GM08714 (cell line): ENCODE measurements around the gene DACH1.

Experiments used
- H3K4me3 ChIP-seq: fragments of 200-500 bp; sonication (Bioruptor generic); 2 replicates; pipeline ENCODE4 v1.5.1; 2014; ENCODE audit warnings: mild to moderate bottlenecking, low read length, inconsistent platforms
- ZNF274 ChIP-seq: IDR thresholded peaks from 2 replicates; pipeline ENCODE4 v1.6.1; 2012; ENCODE audit warnings: mild to moderate bottlenecking, low read depth, low read length

DACH1 gene

GRCh38 chr13:71751073-71751472 lies 115.9 kb downstream of the DACH1 start:
- no peak for TF ChIP-seq ZNF274

GRCh38 chr13:71730267-71730666 lies 136.7 kb downstream of the DACH1 start:
- H3K4me3 ChIP-seq, result no peak overlapping the region
- no peak for TF ChIP-seq ZNF274

More at GRCh38 chr13:71751073-71751472, 115.9 kb downstream of the DACH1 start:
- H3K4me3 ChIP-seq, result no peak overlapping the region

GRCh38 chr13:71729441-71729840 lies 137.6 kb downstream of the DACH1 start:
- TF ChIP-seq ZNF274, result no peak
- no peak overlapping the region for H3K4me3 ChIP-seq

- TF ChIP-seq ZNF274, result no peak
Observed at GRCh38 chr13:71727662-71728061, 139.3 kb downstream of the DACH1 start.

GRCh38 chr13:71727042-71727441 lies 140.0 kb downstream of the DACH1 start:
- TF ChIP-seq ZNF274, result no peak
- no peak overlapping the region for H3K4me3 ChIP-seq

More at GRCh38 chr13:71727662-71728061, 139.3 kb downstream of the DACH1 start:
- no peak overlapping the region for H3K4me3 ChIP-seq

GRCh38 chr13:71722206-71722605 lies 144.8 kb downstream of the DACH1 start:
- TF ChIP-seq ZNF274, result no peak
- no peak overlapping the region for H3K4me3 ChIP-seq

GRCh38 chr13:71721104-71721503 lies 145.9 kb downstream of the DACH1 start:
- H3K4me3 ChIP-seq, result no peak overlapping the region
- no peak for TF ChIP-seq ZNF274

GRCh38 chr13:71718931-71719330 lies 148.1 kb downstream of the DACH1 start:
- no peak overlapping the region for H3K4me3 ChIP-seq
- no peak for TF ChIP-seq ZNF274

GRCh38 chr13:71714802-71715375 lies 152.1 kb downstream of the DACH1 start:
- no peak overlapping the region for H3K4me3 ChIP-seq
- no peak for TF ChIP-seq ZNF274

- no peak for TF ChIP-seq ZNF274
- no peak overlapping the region for H3K4me3 ChIP-seq
Observed at GRCh38 chr13:71712988-71713653, 153.9 kb downstream of the DACH1 start.

- no peak overlapping the region for H3K4me3 ChIP-seq
- no peak for TF ChIP-seq ZNF274
Observed at GRCh38 chr13:71704656-71705055, 162.3 kb downstream of the DACH1 start.

GRCh38 chr13:71703138-71703537 lies 163.9 kb downstream of the DACH1 start:
- TF ChIP-seq ZNF274, result no peak
- no peak overlapping the region for H3K4me3 ChIP-seq

- TF ChIP-seq ZNF274, result no peak
- no peak overlapping the region for H3K4me3 ChIP-seq
Observed at GRCh38 chr13:71702253-71702652, 164.8 kb downstream of the DACH1 start.

GRCh38 chr13:71701741-71702140 lies 165.3 kb downstream of the DACH1 start:
- H3K4me3 ChIP-seq, result no peak overlapping the region

GRCh38 chr13:71699342-71699741 lies 167.7 kb downstream of the DACH1 start:
- no peak overlapping the region for H3K4me3 ChIP-seq
- no peak for TF ChIP-seq ZNF274

More at GRCh38 chr13:71701741-71702140, 165.3 kb downstream of the DACH1 start:
- no peak for TF ChIP-seq ZNF274
